Esophagus muscularis mucosa (tissue), 3 donors: ENCODE results near the gene BCR.

Experiments used
- POLR2A ChIP-seq: fragments of 450-650 bp; IDR thresholded peaks from one replicate; pipeline ENCODE4 v1.6.1; 2017; ENCODE audit warnings: antibody characterized with exemption, moderate library complexity, mild to moderate bottlenecking, low read depth
- POLR2AphosphoS5 ChIP-seq, 2 donors: sonication (generic); formaldehyde crosslinking; IDR thresholded peaks; one replicate each; pipeline ENCODE4 v1.6.1; 2017; ENCODE audit warnings: antibody characterized with exemption in 2 of 2
- TF ChIP-seq, protein P1 (sequence below), 3 experiments: fragments of 200-600 bp in 2 of 3; fragments of 450-650 bp in 1 of 3; sonication (generic) in 2 of 3; IDR thresholded peaks; one replicate each; pipeline ENCODE4 v1.5.1; 2017 to 2019; ENCODE audit warnings: antibody characterized with exemption in 3 of 3, mild to moderate bottlenecking in 2 of 3, moderate library complexity in 1 of 3

DNA sequence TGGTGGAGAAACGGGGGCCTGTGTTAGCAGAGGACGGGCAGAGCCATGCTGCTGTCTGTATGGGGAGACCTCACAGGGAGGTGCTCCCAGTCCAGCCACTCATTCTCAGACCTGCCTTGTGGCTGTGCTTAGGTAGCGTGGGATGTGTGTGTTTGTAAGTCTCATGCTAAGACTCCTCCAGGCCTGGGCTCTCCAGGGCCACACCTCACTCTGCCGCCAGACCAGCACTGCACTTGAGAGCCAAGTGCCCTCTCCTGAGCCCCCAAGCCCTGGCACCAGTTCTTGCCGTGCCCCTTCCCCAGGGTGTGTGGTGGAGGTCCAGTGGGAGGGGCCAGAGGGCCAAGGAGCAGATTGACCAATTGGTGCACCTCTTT, 108.8 kb downstream of the BCR start:
- TF ChIP-seq, protein P1, sequence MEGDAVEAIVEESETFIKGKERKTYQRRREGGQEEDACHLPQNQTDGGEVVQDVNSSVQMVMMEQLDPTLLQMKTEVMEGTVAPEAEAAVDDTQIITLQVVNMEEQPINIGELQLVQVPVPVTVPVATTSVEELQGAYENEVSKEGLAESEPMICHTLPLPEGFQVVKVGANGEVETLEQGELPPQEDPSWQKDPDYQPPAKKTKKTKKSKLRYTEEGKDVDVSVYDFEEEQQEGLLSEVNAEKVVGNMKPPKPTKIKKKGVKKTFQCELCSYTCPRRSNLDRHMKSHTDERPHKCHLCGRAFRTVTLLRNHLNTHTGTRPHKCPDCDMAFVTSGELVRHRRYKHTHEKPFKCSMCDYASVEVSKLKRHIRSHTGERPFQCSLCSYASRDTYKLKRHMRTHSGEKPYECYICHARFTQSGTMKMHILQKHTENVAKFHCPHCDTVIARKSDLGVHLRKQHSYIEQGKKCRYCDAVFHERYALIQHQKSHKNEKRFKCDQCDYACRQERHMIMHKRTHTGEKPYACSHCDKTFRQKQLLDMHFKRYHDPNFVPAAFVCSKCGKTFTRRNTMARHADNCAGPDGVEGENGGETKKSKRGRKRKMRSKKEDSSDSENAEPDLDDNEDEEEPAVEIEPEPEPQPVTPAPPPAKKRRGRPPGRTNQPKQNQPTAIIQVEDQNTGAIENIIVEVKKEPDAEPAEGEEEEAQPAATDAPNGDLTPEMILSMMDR (IDR thresholded peaks at IDR 0.05) = no peak
- no peak for TF ChIP-seq POLR2A
- no peak for TF ChIP-seq POLR2AphosphoS5 (IDR thresholded peaks at IDR 0.05)
